GM12891 (cell line): ENCODE measurements around the gene ATXN1.

Source experiments
- POLR2A ChIP-seq: IDR thresholded peaks from 2 replicates; pipeline ENCODE4 v1.6.1; 2011; ENCODE audit warnings: low read depth, low read length, control low read depth
- POLR2AphosphoS5 ChIP-seq: IDR thresholded peaks from 2 replicates; pipeline ENCODE4 v1.6.1; 2011; ENCODE audit warnings: low read depth, low read length, control low read depth

- no peak for TF ChIP-seq POLR2A
- no peak for TF ChIP-seq POLR2AphosphoS5
Measured at GRCh38 chr6:16396497-16397319, 364.6 kb downstream of the ATXN1 start.
